ENCODE measurements around the gene SEPTIN8. TPM values are rescaled to one million over a fixed set of nuclear protein-coding genes. Genes with fewer than 3 reads are reported as not detected.
A peak's percentile ranks its signal among the peaks of the same experiment; 100 is the strongest.

SEPTIN8 gene
- polyA plus RNA-seq, 1 of the 3 experiments (the other 2 are of a cell fraction), result 54.9 TPM

DNA sequence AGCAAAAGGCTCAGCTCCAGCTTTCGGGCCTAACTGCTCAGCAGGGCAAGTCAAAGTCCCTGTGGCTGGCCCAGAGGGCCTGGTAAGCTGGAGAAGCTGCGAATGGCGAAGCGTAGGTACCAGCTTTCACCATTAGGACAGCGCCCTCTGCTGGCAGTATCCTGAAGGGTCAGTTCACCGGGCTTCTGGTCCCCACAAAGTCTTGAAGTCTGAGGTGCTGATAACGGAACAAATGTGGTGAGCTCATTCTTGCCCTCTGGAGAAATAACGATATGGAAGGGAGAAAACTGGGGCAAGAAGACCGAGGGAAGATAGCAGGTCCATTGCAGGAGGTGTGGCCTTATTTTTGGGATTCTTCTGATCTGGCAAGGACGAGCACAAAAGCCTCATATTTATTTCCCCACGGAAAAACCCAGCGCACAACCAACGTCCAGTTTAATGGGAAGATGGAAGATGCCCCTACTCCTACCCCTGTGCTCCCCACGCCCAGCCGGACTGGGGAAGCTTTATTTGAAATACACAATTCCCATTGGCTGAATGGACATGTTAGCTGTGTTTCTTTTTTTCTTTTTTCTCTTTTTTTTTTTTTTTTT lies 43.2 kb upstream of the SEPTIN8 start:
- no peak overlapping the region for H3K4me2 ChIP-seq
- peak overlapping the region; percentile 76; the same call in 1 of the 2 replicates for H2AFZ ChIP-seq (ENCODE audit: low read depth)

More for the DNA sequence above, 43.2 kb upstream of the SEPTIN8 start:
- Histone ChIP-seq H3K9me3 (no peaks in the 10 kb centered on the region), H4K20me1 (ENCODE audit: insufficient read depth) (no peaks in the 10 kb centered on the region), H3K4me3 (ENCODE audit: low read depth in 2 of 2, low read length in 1 of 2) (no peak overlapping the region; a peak in 1 of 4 replicates), H3K9ac (no peak overlapping the region), H3K27me3 (ENCODE audit: insufficient read depth) (no peaks in the 10 kb centered on the region), H3K9me2 (no peaks in the 10 kb centered on the region), H3K79me2 (ENCODE audit: insufficient read depth) (no peaks in the 10 kb centered on the region), H3K4me1 (ENCODE audit: control insufficient read depth in 1 of 2, insufficient read depth in 2 of 2, low read depth in 1 of 2, low read length in 1 of 2) (peaks cover 0 to 6% of the 10 kb centered on the region in 2 experiments; a peak in 1 of 4 replicates), H3K36me3 (replicated peaks in 1 of 2; ENCODE audit: control insufficient read depth in 1 of 2, insufficient read depth in 2 of 2, low read length in 1 of 2) (no peaks in the 10 kb centered on the region), H3F3A (replicated peaks; ENCODE audit: insufficient read depth) (peaks cover 17% of the 10 kb centered on the region), H3K27ac (ENCODE audit: low read depth in 2 of 2, low read length in 1 of 2) (no peak overlapping the region)
- POLR2A ChIA-PET, result interaction anchor here (0.7 kb wide), 1 partner anchor 441 kb away, joined by 4 read pairs; no protein-coding TSS in a partner anchor
- TF ChIP-seq, protein P1, sequence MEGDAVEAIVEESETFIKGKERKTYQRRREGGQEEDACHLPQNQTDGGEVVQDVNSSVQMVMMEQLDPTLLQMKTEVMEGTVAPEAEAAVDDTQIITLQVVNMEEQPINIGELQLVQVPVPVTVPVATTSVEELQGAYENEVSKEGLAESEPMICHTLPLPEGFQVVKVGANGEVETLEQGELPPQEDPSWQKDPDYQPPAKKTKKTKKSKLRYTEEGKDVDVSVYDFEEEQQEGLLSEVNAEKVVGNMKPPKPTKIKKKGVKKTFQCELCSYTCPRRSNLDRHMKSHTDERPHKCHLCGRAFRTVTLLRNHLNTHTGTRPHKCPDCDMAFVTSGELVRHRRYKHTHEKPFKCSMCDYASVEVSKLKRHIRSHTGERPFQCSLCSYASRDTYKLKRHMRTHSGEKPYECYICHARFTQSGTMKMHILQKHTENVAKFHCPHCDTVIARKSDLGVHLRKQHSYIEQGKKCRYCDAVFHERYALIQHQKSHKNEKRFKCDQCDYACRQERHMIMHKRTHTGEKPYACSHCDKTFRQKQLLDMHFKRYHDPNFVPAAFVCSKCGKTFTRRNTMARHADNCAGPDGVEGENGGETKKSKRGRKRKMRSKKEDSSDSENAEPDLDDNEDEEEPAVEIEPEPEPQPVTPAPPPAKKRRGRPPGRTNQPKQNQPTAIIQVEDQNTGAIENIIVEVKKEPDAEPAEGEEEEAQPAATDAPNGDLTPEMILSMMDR (IDR thresholded peaks at IDR 0.05), result peak; percentile 91
- TF ChIP-seq FOXM1 (IDR thresholded peaks at IDR 0.05; ENCODE audit: low read depth), result no peak
- TF ChIP-seq, protein P2, sequence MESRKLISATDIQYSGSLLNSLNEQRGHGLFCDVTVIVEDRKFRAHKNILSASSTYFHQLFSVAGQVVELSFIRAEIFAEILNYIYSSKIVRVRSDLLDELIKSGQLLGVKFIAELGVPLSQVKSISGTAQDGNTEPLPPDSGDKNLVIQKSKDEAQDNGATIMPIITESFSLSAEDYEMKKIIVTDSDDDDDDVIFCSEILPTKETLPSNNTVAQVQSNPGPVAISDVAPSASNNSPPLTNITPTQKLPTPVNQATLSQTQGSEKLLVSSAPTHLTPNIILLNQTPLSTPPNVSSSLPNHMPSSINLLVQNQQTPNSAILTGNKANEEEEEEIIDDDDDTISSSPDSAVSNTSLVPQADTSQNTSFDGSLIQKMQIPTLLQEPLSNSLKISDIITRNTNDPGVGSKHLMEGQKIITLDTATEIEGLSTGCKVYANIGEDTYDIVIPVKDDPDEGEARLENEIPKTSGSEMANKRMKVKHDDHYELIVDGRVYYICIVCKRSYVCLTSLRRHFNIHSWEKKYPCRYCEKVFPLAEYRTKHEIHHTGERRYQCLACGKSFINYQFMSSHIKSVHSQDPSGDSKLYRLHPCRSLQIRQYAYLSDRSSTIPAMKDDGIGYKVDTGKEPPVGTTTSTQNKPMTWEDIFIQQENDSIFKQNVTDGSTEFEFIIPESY (IDR thresholded peaks at IDR 0.05; ENCODE audit: borderline replicate concordance, low read depth), result no peak
- peak; percentile 93 for TF ChIP-seq SMC3 (IDR thresholded peaks at IDR 0.05; ENCODE audit: low read depth, low read length)
- TF ChIP-seq RCOR1 (IDR thresholded peaks at IDR 0.05; ENCODE audit: low read length), result no peak
- TF ChIP-seq, protein P3, sequence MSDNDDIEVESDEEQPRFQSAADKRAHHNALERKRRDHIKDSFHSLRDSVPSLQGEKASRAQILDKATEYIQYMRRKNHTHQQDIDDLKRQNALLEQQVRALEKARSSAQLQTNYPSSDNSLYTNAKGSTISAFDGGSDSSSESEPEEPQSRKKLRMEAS (IDR thresholded peaks at IDR 0.05; ENCODE audit: low read depth), result peak; percentile 37; the same call in 1 of the 2 replicates
- TF ChIP-seq TAF1 (IDR thresholded peaks at IDR 0.05; ENCODE audit: borderline replicate concordance, low read depth, low read length), result no peak
- no peak for TF ChIP-seq GATA2 (CRISPR knock-in tag; IDR thresholded peaks at IDR 0.05)
- TF ChIP-seq RAD21 (IDR thresholded peaks at IDR 0.05; ENCODE audit: low read length), result peak; percentile 90
- TF ChIP-seq SIN3A (IDR thresholded peaks at IDR 0.05; ENCODE audit: borderline replicate concordance, low read depth, low read length), result no peak
- TF ChIP-seq MXI1 (IDR thresholded peaks at IDR 0.05; ENCODE audit: low read depth, low read length), result no peak
- TF ChIP-seq, protein P4, sequence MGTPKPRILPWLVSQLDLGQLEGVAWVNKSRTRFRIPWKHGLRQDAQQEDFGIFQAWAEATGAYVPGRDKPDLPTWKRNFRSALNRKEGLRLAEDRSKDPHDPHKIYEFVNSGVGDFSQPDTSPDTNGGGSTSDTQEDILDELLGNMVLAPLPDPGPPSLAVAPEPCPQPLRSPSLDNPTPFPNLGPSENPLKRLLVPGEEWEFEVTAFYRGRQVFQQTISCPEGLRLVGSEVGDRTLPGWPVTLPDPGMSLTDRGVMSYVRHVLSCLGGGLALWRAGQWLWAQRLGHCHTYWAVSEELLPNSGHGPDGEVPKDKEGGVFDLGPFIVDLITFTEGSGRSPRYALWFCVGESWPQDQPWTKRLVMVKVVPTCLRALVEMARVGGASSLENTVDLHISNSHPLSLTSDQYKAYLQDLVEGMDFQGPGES (IDR thresholded peaks at IDR 0.05; ENCODE audit: low read depth, low read length), result no peak
- 29% methylated on average over 15 of the region's 15 CpGs for WGBS (ENCODE audit: low lambda C conversion rate)
- CTCF ChIA-PET, result interaction anchor here (0.5 to 6.8 kb wide), 68 partner anchors 10 to 1163 kb away, joined by 3 to 105 read pairs (median 4); partner anchors contain the start of genes CCNI2, GDF9, KIF3A and SEPTIN8
- DNase-seq, result peak; percentile 92
